NCI-H1436 treated with DMSO at 0.1 percent for 48 hours (cell line): ENCODE measurements around the gene DSC2.
"Not testable (repeated sequence)": the region's sequence is repeated elsewhere in the genome, so short reads cannot be mapped to it uniquely, and the experiment has no call there.

ENCODE experiments used
- DNase-seq: peaks from one replicate; lab custom pipeline; 2025; lab: John Stamatoyannopoulos, UW

DSC2 gene

GRCh38 chr18:31102025-31102684, at the start of gene DSC2:
TSS of gene DSC2 (minus strand) at chr18:31102421. CDS start at chr18:31101971, 450 bp downstream.
- DNase-seq = no peak

GRCh38 chr18:31149351-31149750, 47.1 kb upstream of the DSC2 start:
- no peak for DNase-seq

GRCh38 chr18:31148600-31148999, 46.4 kb upstream of the DSC2 start:
- DNase-seq = no peak

DNA sequence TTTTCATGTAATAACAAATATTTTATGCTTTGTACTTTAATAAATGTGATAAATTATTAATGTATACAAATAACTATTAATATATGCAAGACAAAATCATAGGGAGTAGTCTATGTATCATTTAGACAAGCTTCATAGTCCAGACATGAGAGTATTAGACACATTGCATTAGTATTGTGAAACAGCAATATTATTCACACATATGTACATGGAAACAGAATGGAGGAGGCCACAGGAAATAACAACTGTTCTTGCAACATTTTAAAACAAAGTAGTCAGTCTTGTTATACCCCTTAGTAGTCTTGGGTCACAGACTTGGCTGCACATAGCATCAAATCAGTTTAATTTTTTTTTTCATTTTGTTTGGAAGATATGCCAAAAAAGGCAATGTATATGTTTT, 44.6 kb upstream of the DSC2 start:
- no peak for DNase-seq

GRCh38 chr18:31143025-31143424, 40.8 kb upstream of the DSC2 start:
- no peak for DNase-seq

DNA sequence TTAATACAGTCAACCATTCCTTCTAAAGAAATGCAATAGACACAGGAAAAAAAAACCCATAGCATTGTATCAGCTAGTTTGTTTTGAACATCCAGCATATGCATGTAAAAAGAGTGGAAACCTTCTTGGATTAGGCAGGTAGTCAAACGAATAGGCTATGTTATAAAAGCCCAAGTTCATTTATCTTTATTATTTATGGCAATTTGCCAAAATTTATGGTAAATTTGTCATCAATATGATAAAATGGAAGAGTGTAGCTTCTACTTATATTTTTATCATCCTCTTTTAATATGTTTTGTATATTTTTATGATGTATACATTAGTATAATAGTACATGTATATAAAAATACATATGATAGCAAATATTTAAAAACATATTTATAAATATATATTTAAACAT, 36.5 kb upstream of the DSC2 start:
- DNase-seq = no peak

- no peak for DNase-seq
These were observed 32.8 kb upstream of the DSC2 start for GRCh38 chr18:31134988-31135529.

GRCh38 chr18:31129398-31130115, 27.3 kb upstream of the DSC2 start:
- no peak for DNase-seq

- no peak for DNase-seq
These were observed 23.7 kb upstream of the DSC2 start for GRCh38 chr18:31125878-31126277.

- not testable (repeated sequence) for DNase-seq
These were observed 20.9 kb upstream of the DSC2 start for GRCh38 chr18:31123125-31123524.

GRCh38 chr18:31120594-31120993, 18.4 kb upstream of the DSC2 start:
- DNase-seq = no peak

DNA sequence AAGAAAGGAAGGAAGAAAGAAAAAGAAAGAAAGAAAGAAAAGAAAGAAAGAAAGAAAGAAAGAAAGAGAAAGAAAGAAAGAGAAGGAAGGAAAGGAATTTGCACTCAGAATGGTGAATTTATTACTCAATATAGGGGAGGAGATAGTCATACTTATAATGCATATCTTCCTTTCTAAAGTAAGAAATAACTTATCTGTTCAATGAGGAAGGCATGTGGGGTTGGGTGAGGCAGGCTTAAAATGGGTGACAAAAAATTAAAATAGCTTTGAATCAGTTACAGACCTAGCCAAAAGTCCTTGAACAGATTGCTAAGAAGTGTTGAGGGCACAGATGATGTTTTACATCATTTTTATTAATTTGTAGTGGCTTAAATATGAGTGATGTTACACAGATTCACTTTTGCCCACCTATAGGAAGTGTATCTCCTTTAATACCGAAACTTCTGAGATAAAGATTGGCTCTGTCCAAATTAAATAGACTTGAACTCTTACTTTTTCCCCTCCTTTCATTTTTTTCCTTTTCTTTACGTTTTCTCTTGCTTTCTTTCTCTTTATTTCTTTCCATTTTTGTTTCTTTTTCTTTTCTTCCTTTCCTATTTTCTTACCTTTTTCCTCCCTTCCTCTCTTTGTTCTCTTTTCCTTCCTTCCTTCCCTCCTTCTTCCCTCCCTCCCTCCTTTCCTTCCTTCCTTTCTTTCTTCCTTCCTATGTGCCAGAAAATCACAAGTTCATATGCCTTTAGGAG, 14.8 kb upstream of the DSC2 start:
- DNase-seq = no peak

GRCh38 chr18:31112804-31113203, 10.6 kb upstream of the DSC2 start:
- DNase-seq = no peak

DNA sequence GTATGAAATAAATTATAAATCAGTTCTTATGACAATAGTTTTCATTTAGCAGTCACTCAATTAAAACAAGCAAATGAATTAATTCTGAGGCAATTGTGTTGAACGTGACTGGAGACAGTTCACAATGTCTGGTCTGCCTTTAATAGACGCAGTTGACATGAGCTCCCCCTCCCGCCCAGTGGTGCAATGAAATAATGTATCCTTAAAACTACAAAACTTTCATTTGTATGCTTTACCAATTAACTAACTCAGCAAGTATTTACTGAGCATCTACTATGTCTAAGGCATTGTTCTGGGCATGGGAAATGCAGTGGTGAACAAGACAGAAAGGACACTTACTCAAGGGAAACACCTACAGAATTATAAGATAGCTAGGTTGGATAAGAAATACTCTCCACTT, 3.5 kb upstream of the DSC2 start:
- no peak for DNase-seq

DNA sequence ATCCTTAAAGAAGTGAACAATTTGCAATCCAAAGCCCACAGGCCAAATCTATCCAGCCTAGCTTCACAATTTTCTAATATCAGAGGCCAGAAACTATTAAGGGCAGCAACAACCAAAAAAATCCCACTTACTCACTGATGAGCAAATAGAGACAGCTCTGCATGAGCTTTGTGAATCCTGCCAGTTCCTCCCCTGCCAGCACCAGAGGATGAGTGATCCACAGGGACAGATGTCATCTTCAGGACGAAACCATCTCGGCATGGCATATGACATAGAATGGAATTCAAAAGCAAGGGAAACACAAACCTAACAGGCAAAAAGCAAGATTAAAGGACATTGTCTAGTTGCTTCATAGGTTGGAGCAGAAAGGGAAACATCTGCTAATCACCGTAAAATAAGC, 2.2 kb upstream of the DSC2 start:
- DNase-seq = no peak

GRCh38 chr18:31103423-31103822, 1.2 kb upstream of the DSC2 start:
- no peak for DNase-seq

GRCh38 chr18:31102941-31103340, 720 bp upstream of the DSC2 start:
- no peak for DNase-seq

- DNase-seq = no peak
These were observed 817 bp downstream of the DSC2 start for GRCh38 chr18:31101183-31102024.

GRCh38 chr18:31100436-31101182, 1.6 kb downstream of the DSC2 start:
- no peak for DNase-seq

DNA sequence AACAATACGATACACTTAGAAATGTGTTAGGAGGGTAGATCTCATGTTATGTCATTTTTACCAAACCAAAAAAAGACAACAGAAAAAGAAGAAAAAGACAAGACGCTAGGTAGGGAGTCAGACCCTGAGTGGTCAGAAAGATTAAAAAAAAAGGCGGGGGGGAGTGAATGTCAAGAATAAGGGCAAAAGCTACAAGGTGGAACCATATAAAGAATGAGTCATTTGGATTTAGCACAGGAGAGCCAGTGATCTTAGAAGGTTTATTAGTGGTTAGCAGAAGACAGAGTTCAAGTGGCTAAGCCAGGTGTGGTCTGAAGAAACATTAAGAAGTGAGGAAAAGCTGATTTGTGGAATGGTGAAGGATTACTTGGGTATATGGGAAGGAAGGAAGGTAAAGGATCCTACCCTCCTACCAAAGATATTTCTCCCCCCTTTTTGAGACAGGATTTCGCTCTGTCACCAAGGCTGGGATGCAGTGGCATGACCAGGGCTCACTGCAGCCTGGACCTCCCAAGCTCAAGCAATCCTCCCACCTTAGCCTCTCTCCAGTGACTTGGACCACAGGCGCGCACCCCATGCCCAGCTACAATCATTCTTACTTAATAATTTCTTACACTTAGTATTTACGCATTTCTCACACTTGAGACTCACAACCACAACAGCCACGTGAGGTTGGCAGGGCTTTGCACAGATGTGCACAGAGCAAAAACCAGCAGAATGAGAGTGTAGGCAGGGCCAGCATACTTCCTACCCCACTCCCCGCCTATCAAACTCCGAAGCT, 2.6 kb downstream of the DSC2 start:
- DNase-seq = no peak
